ENCODE results near the gene MAP3K3.
A peak's percentile ranks its signal among the peaks of the same experiment; 100 is the strongest.
"Not testable (repeated sequence)": the region's sequence is repeated elsewhere in the genome, so short reads cannot be mapped to it uniquely, and the experiment has no call there.

The MAP3K3 gene

GRCh38 chr17:63714550-63715277 lies 92.5 kb downstream of the MAP3K3 start:
- H3K4me3 ChIP-seq (ENCODE audit: low read length), result no peak overlapping the region
- DNase-seq (ENCODE audit: low read depth), result peak; percentile 27
- TF ChIP-seq, protein P1, sequence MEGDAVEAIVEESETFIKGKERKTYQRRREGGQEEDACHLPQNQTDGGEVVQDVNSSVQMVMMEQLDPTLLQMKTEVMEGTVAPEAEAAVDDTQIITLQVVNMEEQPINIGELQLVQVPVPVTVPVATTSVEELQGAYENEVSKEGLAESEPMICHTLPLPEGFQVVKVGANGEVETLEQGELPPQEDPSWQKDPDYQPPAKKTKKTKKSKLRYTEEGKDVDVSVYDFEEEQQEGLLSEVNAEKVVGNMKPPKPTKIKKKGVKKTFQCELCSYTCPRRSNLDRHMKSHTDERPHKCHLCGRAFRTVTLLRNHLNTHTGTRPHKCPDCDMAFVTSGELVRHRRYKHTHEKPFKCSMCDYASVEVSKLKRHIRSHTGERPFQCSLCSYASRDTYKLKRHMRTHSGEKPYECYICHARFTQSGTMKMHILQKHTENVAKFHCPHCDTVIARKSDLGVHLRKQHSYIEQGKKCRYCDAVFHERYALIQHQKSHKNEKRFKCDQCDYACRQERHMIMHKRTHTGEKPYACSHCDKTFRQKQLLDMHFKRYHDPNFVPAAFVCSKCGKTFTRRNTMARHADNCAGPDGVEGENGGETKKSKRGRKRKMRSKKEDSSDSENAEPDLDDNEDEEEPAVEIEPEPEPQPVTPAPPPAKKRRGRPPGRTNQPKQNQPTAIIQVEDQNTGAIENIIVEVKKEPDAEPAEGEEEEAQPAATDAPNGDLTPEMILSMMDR (conservative IDR thresholded peaks at IDR 0.05; ENCODE audit: low read length), result no peak

GRCh38 chr17:63716426-63716825 lies 94.2 kb downstream of the MAP3K3 start:
- TF ChIP-seq, protein P1 (conservative IDR thresholded peaks at IDR 0.05; ENCODE audit: low read length), result no peak

DNA sequence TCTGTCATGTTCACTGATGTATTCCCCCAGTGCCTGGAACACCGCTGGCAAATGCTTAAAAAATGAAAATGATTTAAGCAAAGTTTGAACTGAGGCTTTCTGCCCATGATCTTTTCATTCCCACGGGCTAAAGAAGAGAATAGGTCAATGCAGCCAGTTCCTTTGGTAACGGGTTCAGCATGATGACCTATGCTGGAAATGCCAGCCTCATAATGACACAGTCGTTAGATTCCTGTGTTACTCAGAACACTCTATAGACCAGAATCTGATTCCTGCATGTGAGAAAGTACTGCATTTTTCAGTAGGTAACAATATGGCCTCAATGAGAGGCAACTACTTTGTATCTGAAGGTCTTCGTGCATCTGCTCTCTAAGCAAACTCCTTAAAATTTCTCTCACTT lies 96.8 kb downstream of the MAP3K3 start:
- TF ChIP-seq, protein P1 (conservative IDR thresholded peaks at IDR 0.05; ENCODE audit: low read length), result no peak
- no peak overlapping the region for H3K4me3 ChIP-seq (ENCODE audit: low read length)
- DNase-seq (ENCODE audit: low read depth), result no peak

More at GRCh38 chr17:63716426-63716825, 94.2 kb downstream of the MAP3K3 start:
- H3K4me3 ChIP-seq (ENCODE audit: low read length), result no peak overlapping the region
- DNase-seq (ENCODE audit: low read depth), result no peak

GRCh38 chr17:63720194-63720593 lies 98.0 kb downstream of the MAP3K3 start:
- DNase-seq (ENCODE audit: low read depth), result not testable (repeated sequence)

DNA sequence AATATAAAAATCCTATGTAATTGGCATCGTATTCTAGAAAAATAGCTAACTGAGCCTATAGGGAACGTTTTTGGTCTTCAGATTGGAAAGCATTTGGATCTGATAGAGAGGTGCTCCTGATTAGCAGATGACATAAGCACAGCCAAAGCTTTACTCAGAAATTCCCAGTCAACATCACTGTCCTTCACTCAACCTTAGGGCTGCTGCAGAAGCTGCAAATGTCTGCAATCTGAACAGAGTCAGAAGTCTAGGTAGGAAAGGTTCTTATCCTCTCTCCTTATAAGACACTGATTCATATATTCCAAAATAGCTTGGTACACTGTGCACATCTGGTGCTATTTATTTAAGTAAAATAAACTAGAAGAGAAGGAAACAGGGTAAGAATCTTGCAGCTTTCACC lies 100.2 kb downstream of the MAP3K3 start:
- DNase-seq (ENCODE audit: low read depth), result no peak
- H3K4me3 ChIP-seq (ENCODE audit: low read length), result no peak overlapping the region
- TF ChIP-seq, protein P1 (conservative IDR thresholded peaks at IDR 0.05; ENCODE audit: low read length), result no peak

More at GRCh38 chr17:63720194-63720593, 98.0 kb downstream of the MAP3K3 start:
- not testable (repeated sequence) for H3K4me3 ChIP-seq (ENCODE audit: low read length)

GRCh38 chr17:63735691-63736090 lies 113.5 kb downstream of the MAP3K3 start:
- H3K4me3 ChIP-seq (ENCODE audit: low read length), result no peak overlapping the region
- DNase-seq (ENCODE audit: low read depth), result no peak
- TF ChIP-seq, protein P1 (conservative IDR thresholded peaks at IDR 0.05; ENCODE audit: low read length), result no peak

DNA sequence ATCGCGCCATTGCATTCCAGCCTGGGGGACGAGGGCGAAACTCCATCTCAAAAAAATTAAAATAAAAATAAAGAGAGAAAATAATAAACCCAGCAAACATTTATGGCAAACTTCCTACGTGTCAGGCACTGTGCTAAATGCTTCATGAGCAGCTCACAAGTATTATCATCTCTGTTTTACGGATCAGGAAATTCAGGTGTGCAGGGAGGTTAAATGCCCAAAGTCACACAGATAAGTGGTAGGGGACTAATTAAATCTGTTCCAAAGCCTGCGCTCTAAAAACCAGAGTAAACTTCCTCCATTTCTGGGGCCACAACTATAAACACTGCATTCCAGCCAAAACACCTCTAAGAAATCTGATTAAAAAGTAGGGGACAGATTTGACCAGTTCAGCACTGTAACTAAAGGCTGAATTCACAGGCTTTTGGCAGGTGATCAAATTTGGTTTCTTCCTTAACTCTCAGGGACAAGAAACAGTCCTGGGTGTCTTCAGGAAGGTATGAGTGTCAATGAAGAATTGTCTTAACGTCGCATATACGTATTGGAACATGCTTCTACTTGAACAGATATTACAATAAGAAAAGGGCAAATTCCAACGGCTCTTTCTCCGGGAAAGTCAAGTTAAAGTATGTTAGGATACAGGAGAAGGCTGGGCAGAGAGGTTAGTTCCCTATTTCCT lies 118.4 kb downstream of the MAP3K3 start:
- peak; percentile 13 for DNase-seq (ENCODE audit: low read depth)
- H3K4me3 ChIP-seq (ENCODE audit: low read length), result peak overlapping the region; percentile 88
- TF ChIP-seq, protein P1 (conservative IDR thresholded peaks at IDR 0.05; ENCODE audit: low read length), result no peak
